ENCODE data around the gene STOX2. TPM values are rescaled to one million over a fixed set of nuclear protein-coding genes. Genes with fewer than 3 reads are reported as not detected.

STOX2 gene
- total RNA-seq, 1 donor = 1.5 TPM

DNA sequence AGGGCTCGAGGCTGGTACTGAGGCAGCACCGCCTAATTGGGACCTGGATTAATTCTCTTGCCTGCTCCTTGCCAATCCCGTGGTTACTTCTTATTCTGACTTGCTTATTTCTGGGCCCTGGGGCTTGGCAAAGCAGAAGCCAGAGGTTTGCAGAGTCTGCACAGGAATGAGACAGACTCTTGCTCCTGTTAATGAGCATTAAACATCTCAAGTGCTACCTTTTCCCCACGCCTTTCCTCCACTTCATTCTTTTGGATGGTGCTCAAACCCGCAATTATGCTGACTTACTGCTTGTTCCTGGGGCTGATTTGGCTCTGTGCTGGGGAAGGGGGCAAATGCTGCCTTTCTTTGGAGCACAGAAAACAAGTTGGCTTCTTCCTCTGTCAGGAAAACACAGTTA is 16.5 kb upstream of the STOX2 start:
- H3K4me3 ChIP-seq (ENCODE audit: low read depth, low read length) = no peak overlapping the region
- no peak for DNase-seq (ENCODE audit: low read depth)
- TF ChIP-seq, protein P1, sequence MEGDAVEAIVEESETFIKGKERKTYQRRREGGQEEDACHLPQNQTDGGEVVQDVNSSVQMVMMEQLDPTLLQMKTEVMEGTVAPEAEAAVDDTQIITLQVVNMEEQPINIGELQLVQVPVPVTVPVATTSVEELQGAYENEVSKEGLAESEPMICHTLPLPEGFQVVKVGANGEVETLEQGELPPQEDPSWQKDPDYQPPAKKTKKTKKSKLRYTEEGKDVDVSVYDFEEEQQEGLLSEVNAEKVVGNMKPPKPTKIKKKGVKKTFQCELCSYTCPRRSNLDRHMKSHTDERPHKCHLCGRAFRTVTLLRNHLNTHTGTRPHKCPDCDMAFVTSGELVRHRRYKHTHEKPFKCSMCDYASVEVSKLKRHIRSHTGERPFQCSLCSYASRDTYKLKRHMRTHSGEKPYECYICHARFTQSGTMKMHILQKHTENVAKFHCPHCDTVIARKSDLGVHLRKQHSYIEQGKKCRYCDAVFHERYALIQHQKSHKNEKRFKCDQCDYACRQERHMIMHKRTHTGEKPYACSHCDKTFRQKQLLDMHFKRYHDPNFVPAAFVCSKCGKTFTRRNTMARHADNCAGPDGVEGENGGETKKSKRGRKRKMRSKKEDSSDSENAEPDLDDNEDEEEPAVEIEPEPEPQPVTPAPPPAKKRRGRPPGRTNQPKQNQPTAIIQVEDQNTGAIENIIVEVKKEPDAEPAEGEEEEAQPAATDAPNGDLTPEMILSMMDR (IDR thresholded peaks at IDR 0.05; ENCODE audit: insufficient read depth, low read length) = no peak

DNA sequence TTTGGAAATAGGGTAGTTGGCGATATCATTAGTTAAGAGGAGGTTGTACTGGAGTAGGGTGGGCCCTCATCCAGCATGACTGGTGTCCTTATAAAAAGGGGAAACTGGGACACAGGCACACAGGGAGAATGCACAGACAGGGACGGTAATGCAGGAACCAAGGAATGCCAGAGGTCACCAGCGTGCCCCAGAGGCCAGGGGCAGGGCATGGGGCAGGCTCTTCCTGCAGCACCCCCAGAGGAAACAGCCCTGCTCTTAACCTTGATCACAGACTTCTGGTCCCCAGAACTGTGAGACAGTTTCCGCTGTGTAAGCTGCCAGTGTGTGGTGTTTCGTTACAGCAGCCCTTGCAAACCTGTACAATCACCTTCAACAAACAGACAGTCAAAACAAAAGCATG is 15.9 kb upstream of the STOX2 start:
- DNase-seq (ENCODE audit: low read depth) = no peak
- TF ChIP-seq, protein P1 (IDR thresholded peaks at IDR 0.05; ENCODE audit: insufficient read depth, low read length) = no peak

DNA sequence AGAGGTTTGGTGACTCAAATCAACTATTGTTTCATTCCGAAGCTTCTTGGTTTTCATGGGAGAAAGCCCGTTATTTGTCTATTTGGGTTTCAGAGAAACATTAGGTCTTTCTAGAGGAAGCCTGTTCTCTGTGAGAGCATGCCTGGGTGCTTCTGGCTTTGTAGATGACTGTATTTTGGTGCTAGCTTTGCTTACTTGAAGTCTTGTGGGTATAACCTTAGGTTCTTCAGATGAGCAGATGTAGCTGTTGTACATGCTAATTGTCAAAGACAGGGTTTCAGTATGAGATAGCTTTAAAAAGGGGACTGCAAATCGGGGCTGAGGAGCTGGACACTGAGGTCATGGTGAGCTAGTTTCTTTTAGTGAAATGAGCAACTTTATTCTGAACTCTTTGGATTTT is 7.9 kb upstream of the STOX2 start:
- TF ChIP-seq, protein P1 (IDR thresholded peaks at IDR 0.05; ENCODE audit: insufficient read depth, low read length) = no peak
- no peak overlapping the region for H3K4me3 ChIP-seq (ENCODE audit: low read depth, low read length)
- DNase-seq (ENCODE audit: low read depth) = no peak

More for the DNA sequence above, 15.9 kb upstream of the STOX2 start:
- no peak overlapping the region for H3K4me3 ChIP-seq (ENCODE audit: low read depth, low read length)

DNA sequence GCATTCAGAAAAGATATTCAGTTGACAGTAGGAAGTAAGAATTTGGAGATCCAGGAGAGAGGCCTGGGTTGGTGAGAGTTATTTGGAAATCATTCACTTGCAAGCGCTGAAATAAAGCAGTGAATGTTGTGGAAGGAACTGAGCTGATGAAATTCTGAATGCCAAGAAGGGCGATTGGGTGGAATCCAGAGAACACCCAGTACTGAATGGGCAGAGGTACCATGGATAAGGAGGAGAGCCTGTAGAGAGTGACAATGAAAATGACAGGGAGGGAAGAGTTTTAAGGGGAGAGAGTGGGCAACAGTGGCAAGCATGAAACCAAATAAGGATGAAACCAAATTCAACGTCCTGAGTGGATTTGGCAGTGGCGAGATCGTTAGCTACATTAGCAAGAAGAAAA is 6.7 kb upstream of the STOX2 start:
- no peak for DNase-seq (ENCODE audit: low read depth)
- TF ChIP-seq, protein P1 (IDR thresholded peaks at IDR 0.05; ENCODE audit: insufficient read depth, low read length) = no peak
- H3K4me3 ChIP-seq (ENCODE audit: low read depth, low read length) = no peak overlapping the region

DNA sequence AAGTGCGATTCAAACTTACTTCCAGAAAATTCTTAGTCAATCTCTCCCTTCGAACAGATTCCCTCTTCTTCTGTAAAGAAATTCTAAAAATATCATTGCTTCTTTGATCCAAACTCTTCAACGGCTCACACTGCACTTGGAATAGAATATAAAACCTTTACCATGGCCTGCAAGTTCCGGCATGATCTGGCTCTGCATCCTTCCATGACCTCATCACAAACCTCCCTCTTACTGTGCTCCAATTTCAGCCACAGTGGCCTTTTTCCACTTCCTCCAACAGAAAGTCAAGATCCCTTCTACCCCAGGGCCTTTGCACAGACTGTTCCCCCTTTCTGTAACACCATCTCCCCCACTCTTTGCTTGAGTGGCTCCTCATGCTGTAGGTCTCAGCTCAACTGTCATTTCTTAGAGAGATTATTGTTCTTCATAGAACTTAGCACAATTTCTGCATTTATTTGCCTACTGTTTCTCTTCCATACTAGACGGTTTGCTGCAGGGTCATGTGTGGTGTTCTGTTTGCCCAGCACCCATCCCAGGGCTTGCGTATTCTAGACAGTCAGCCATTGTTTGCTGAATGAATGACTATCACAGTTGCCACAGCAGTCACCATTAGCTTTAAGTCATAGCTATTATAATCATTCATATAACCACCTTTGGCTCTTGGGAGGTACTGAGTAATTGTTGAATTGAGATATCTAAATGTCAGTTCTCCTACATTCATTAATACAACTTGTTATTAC is 1.9 kb upstream of the STOX2 start:
- TF ChIP-seq, protein P1 (IDR thresholded peaks at IDR 0.05; ENCODE audit: insufficient read depth, low read length) = no peak
- H3K4me3 ChIP-seq (ENCODE audit: low read depth, low read length) = no peak overlapping the region
- no peak for DNase-seq (ENCODE audit: low read depth)

DNA sequence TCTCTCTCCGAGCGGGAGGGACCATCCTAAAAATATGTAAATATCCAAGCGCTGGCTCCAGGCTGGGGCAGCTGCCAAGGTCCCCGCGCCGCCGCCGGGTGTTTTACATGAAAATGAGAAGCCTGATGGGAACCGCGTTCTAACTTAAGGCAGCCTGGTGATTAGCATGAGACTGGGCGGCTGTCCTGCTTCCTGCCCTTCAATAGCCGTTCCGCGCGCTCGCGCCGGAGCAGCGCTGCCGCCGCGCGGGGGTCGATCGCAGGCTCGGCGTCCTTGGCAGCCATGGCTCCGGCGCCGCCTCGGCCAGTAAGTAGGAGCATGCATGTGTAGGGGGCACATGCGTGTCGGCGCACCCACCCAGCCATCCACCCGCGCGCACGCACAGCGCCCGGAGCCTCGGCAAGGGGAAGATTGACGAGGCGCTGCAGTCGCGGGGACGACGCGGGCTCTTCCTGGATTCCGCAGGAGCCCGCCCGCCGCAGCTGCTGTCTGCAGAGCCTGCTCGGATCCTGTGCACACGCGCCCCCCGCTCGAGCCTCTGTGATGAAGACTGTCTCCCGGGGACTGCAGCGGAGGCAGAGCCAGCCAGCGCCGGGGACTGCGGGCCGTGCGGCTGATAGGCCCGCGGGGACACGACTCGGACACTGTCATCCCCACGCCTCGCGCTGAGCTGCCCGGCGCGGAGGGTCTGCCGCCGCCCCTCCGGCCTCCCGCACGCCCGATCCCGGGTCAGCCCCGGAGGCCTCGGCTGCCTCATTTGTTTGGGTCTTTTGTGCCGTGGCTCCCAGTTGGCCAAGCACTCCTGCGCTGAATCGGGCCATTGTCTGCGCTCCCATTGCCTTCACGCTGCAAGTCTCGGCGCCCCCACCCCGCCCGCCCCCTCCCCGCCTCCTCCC is 734 bp downstream of the STOX2 start:
- H3K4me3 ChIP-seq (ENCODE audit: low read depth, low read length) = peak overlapping the region; percentile 52
- TF ChIP-seq, protein P1 (IDR thresholded peaks at IDR 0.05; ENCODE audit: insufficient read depth, low read length) = no peak
- DNase-seq (ENCODE audit: low read depth) = peak; percentile 11
